Neural progenitor cell (in vitro differentiated cells): ENCODE measurements around the gene ID1.

Experiments used
- CTCF ChIP-seq: fragments of 200-600 bp; sonication (generic); IDR thresholded peaks from 2 replicates; pipeline ENCODE4 v1.5.1; 2017; ENCODE audit warnings: antibody characterized with exemption, mild to moderate bottlenecking
- EZH2 ChIP-seq: fragments of 200-600 bp; sonication (generic); IDR thresholded peaks from 2 replicates; pipeline ENCODE4 v1.6.1; 2017; ENCODE audit warnings: antibody characterized with exemption, mild to moderate bottlenecking, moderate library complexity
- EZH2phosphoT487 ChIP-seq: fragments of 200-600 bp; sonication (generic); IDR thresholded peaks from 2 replicates; pipeline ENCODE4 v1.6.1; 2017; ENCODE audit warnings: antibody characterized with exemption

DNA sequence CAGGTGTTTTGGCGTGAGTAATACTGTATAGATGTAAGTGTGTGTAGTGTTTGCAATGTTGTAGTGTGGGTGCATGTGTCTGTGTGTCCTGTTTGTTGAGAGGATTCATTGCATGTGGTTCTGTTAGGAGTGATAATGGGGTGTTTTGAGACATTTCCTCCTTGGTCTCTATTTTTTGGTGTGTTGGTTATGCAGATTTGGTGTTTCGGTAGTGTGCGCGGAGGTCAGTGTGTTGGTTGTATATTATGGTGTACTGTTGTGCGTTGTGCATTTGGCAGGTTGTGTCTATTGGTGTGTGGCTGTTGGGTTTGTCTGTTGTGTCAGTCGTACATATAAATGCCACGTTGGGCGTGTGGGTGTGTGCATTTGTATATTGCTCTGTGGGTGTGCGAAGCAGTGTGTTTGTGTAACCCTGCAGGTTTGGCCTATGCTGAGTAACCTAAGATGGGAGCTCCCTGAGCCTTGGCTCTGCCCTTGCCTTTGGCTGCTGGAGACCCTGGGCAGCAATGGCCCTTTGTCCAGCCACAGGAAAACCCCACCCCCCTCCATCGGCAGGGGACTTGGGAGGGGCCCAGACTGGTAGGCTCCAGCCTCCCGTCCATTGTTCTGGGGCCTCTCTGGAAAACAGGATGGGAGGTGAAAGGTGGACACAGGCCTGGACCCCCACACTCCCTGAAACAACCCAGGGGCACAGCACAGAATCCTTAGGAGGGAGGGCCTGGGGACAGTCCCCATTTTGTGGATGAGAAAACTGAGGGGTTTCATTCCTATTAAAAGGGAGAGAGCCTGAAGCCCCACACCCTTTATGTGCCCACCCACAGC is 10.3 kb upstream of the ID1 start:
- TF ChIP-seq EZH2: no peak
- no peak for TF ChIP-seq CTCF
- no peak for TF ChIP-seq EZH2phosphoT487
